ENCODE measurements around the gene MST1.

GRCh38 chr3:49719214-49719884 lies 30.1 kb upstream of the MST1 start, which contains the start of gene AMIGO3:
- TF ChIP-seq CTCF (IDR thresholded peaks at IDR 0.05), result no peak
- TF ChIP-seq POLR2A (IDR thresholded peaks at IDR 0.05), result no peak
